Endothelial cell of umbilical vein (primary cell): ENCODE measurements around the gene PPM1H. TPM values are rescaled to one million over a fixed set of nuclear protein-coding genes. Genes with fewer than 3 reads are reported as not detected.

Experiments used
- BruUV-seq: library from RNA; stranded (reverse); fragments of 400-500 nt; replicated peaks from 2 replicates; lab custom pipeline; 2021; lab: Mats Ljungman, UMichigan
- CTCF ChIA-PET: fragments of 300-600, 350-600 bp; sonication (Branson Sonifier 250); formaldehyde crosslinking; loops from one replicate; lab custom pipeline; 2021; ENCODE audit warnings: antibody characterized with exemption, inconsistent platforms; lab: Charles Lee
- POLR2A ChIA-PET: fragments of 300-600, 350-600 bp; sonication (Branson Sonifier 250); formaldehyde crosslinking; loops from one replicate; lab custom pipeline; 2021; ENCODE audit warnings: antibody characterized with exemption, inconsistent platforms; lab: Charles Lee
- DNase-seq: peaks from one replicate; pipeline ENCODE4 v3.0.0-alpha.2; 2011; ENCODE audit warnings: low read depth, low spot score
- FAIRE-seq: peaks from 2 replicates; lab custom pipeline; 2011; peaks lifted over from hg19 to GRCh38; lab: Jason Lieb, UNC
- H2AFZ ChIP-seq: 2 replicates; pipeline ENCODE4 v1.6.0; 2012; ENCODE audit warnings: low read depth, low read length, control low read depth, inconsistent platforms
- H3K27ac ChIP-seq: 2 replicates; pipeline ENCODE4 v1.5.1; 2011; ENCODE audit warnings: low read depth, mild to moderate bottlenecking, control low read depth, low read length, moderate library complexity; ENCODE audit not compliant: insufficient read depth
- H3K27me3 ChIP-seq, 2 experiments: 2 replicates each; pipeline versions ENCODE4 v1.6.0 to v1.6.1; 2011; ENCODE audit warnings: low read length in 2 of 2, mixed read lengths in 1 of 2; ENCODE audit not compliant: control insufficient read depth in 2 of 2, insufficient read depth in 2 of 2
- H3K36me3 ChIP-seq, 2 experiments: 2 replicates in 1 of 2; 3 replicates in 1 of 2; pipeline ENCODE4 v1.5.1; 2011; ENCODE audit warnings: low read length in 2 of 2, mild to moderate bottlenecking in 1 of 2, moderate library complexity in 1 of 2; ENCODE audit not compliant: control insufficient read depth in 2 of 2, insufficient read depth in 2 of 2; ENCODE audit errors: extremely low read depth in 1 of 2
- H3K4me1 ChIP-seq: 3 replicates; pipeline ENCODE4 v1.5.1; 2011; ENCODE audit warnings: mild to moderate bottlenecking, low read length; ENCODE audit not compliant: control insufficient read depth, insufficient read depth; ENCODE audit errors: extremely low read depth
- H3K4me2 ChIP-seq: 2 replicates; pipeline ENCODE4 v1.6.1; 2011; ENCODE audit warnings: low read length, control low read depth, mixed read lengths; ENCODE audit not compliant: insufficient read depth
- H3K4me3 ChIP-seq, 3 experiments: fragments of 200-600 bp in 1 of 3; sonication (generic), shearing (Covaris generic) in 1 of 3; replicated peaks in 1 of 3; 2 replicates each; pipeline ENCODE4 v1.5.1; 2011 to 2016; ENCODE audit warnings: control low read depth in 3 of 3, low read length in 3 of 3, mild to moderate bottlenecking in 2 of 3, inconsistent platforms in 1 of 3, low read depth in 1 of 3, moderate library complexity in 1 of 3; ENCODE audit not compliant: insufficient read depth in 1 of 3
- H3K79me2 ChIP-seq: 2 replicates; pipeline ENCODE4 v1.6.0; 2012; ENCODE audit warnings: low read length, inconsistent platforms; ENCODE audit not compliant: control insufficient read depth, insufficient read depth
- H3K9ac ChIP-seq: replicated peaks from 2 replicates; pipeline ENCODE3; 2011; ENCODE audit warnings: low read length, control low read depth; ENCODE audit not compliant: insufficient read depth; ENCODE audit errors: extremely low read depth
- H3K9me1 ChIP-seq: replicated peaks from 3 replicates; pipeline ENCODE4 v1.6.0; 2011; ENCODE audit warnings: mild to moderate bottlenecking, low read length; ENCODE audit not compliant: control insufficient read depth, insufficient read depth; ENCODE audit errors: extremely low read depth
- H3K9me3 ChIP-seq: replicated peaks from 2 replicates; pipeline ENCODE4 v1.5.1; 2012; ENCODE audit warnings: low read length, inconsistent platforms; ENCODE audit not compliant: control insufficient read depth, insufficient read depth
- H4K20me1 ChIP-seq: replicated peaks from 2 replicates; pipeline ENCODE3; 2011; ENCODE audit warnings: mild to moderate bottlenecking, low read length; ENCODE audit not compliant: control insufficient read depth, insufficient read depth; ENCODE audit errors: extremely low read depth
- EZH2 ChIP-seq: IDR thresholded peaks from 2 replicates; pipeline ENCODE4 v1.6.1; 2012; ENCODE audit warnings: borderline replicate concordance, low read depth, mild to moderate bottlenecking, moderate library complexity, low read length, inconsistent platforms; ENCODE audit not compliant: severe bottlenecking
- FOS ChIP-seq: IDR thresholded peaks from 2 replicates; pipeline ENCODE4 v1.6.1; 2011; ENCODE audit warnings: mild to moderate bottlenecking, low read length, moderate library complexity, borderline replicate concordance; ENCODE audit not compliant: insufficient read depth
- GATA2 ChIP-seq: IDR thresholded peaks from 2 replicates; pipeline ENCODE4 v1.7.0; 2011; ENCODE audit warnings: low read depth, mild to moderate bottlenecking, moderate library complexity, mixed read lengths, low read length; ENCODE audit not compliant: insufficient read length, insufficient read depth
- JUN ChIP-seq: IDR thresholded peaks from 2 replicates; pipeline ENCODE4 v1.6.1; 2011; ENCODE audit warnings: borderline replicate concordance, low read depth; ENCODE audit not compliant: insufficient read length, insufficient read depth
- MYC ChIP-seq: IDR thresholded peaks from one replicate; pipeline ENCODE4 v1.6.1; 2011; ENCODE audit warnings: mild to moderate bottlenecking, low read depth, low read length
- POLR2A ChIP-seq: IDR thresholded peaks from 2 replicates; pipeline ENCODE4 v1.6.1; 2012; ENCODE audit warnings: low read depth, mild to moderate bottlenecking, control low read depth, low read length
- POLR2AphosphoS5 ChIP-seq: IDR thresholded peaks from 2 replicates; pipeline ENCODE4 v1.6.1; 2012; ENCODE audit warnings: low read depth, mild to moderate bottlenecking, control low read depth, low read length, moderate library complexity; ENCODE audit not compliant: insufficient read depth
- dilution Hi-C: fragments of 300-500 bp; cut with MboI; formaldehyde crosslinking; loops from one replicate; pipeline ENCODE4 v1.15.0; 2019; ENCODE audit warnings: low sequenced_read_pairs; ENCODE audit not compliant: extremely low pct_ligation_motif_present
- intact Hi-C: fragments of 100-400 bp; cut with micrococcal nuclease; formaldehyde crosslinking; loops from one replicate; pipeline ENCODE4 v1.10.0; 2022
- polyA plus RNA-seq, 4 experiments: library from polyadenylated mRNA; depleted of rRNA in 3 of 4; stranded (reverse) in 3 of 4; unstranded in 1 of 4; fragments of >200 nt; gene quantifications; 2 replicates each; pipeline versions ENCODE4 v1.2.1 to v1.2.3, GENCODE V29; 2011 to 2012; ENCODE audit warnings: missing spikeins in 1 of 4
- total RNA-seq: library from RNA; stranded (reverse); gene quantifications from 2 replicates; pipeline ENCODE4 v1.2.3, GENCODE V29; 2021
- TF ChIP-seq, protein P1 (sequence below), 2 donors: IDR thresholded peaks; 1 replicate in 1 of 2; 2 replicates in 1 of 2; pipeline ENCODE4 v1.5.1; 2011; ENCODE audit warnings: low read length in 2 of 2, mild to moderate bottlenecking in 2 of 2, moderate library complexity in 2 of 2, control low read depth in 1 of 2, inconsistent platforms in 1 of 2, low read depth in 1 of 2; ENCODE audit not compliant: insufficient read depth in 1 of 2; ENCODE audit errors: extremely low read depth in 1 of 2
- TF ChIP-seq, protein P2 (sequence below): IDR thresholded peaks from 2 replicates; pipeline ENCODE4 v1.6.1; 2011; ENCODE audit not compliant: insufficient read depth, insufficient read length

The PPM1H gene
- total and polyA plus RNA-seq, 2 donors (not counting 3 experiments of a cell fraction or from before 2014, with no cell fraction given): 1.0 to 7.2 TPM

DNA sequence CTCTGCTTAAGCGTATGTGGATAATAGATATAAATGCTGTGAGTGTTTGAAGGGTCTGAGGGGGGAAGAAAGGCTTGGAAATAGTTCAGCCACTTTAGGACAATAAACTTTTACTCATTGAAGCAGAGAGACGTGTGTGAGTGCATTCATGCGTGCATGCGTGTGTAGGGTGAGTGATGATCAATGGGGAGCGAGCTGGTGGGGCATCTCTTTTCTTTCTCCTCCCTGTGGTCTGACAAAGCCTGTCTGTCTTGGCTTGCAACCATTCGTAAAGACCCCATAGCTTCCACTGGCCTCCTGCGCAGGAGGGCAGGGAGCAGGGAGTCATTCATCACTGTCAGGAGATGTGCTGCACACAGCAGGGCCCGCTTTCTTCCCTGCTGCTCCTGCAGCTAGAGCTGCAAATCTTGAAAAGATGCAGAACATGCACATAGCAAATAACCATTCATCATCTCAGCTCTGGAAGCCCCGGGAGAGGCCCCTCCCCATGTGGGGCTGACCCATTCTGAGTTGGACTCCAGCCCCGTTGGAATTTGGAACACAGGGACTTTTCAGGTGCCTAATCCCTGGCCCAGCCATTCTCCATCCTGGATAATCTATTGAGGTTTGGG is 223.2 kb downstream of the PPM1H start:
- dilution Hi-C loops: no loop called here
- no TSS peak for BruUV-seq

More for the DNA sequence above, 223.2 kb downstream of the PPM1H start:
- Histone ChIP-seq H2AFZ (no peak overlapping the region), H3K79me2 (no peaks in the 10 kb centered on the region), H3K27ac (no peak overlapping the region), H3K9ac (no peak overlapping the region), H3K9me1 (no peaks in the 10 kb centered on the region), H4K20me1 (no peaks in the 10 kb centered on the region), H3K4me2 (no peak overlapping the region), H3K4me3 (no peak overlapping the region), H3K36me3 (no peaks in the 10 kb centered on the region), H3K9me3 (no peaks in the 10 kb centered on the region), H3K4me1 (no peaks in the 10 kb centered on the region), H3K27me3 (no peaks in the 10 kb centered on the region)
- POLR2A ChIA-PET: no interaction called here
- TF ChIP-seq GATA2: no peak
- TF ChIP-seq JUN: no peak
- TF ChIP-seq, protein P1, sequence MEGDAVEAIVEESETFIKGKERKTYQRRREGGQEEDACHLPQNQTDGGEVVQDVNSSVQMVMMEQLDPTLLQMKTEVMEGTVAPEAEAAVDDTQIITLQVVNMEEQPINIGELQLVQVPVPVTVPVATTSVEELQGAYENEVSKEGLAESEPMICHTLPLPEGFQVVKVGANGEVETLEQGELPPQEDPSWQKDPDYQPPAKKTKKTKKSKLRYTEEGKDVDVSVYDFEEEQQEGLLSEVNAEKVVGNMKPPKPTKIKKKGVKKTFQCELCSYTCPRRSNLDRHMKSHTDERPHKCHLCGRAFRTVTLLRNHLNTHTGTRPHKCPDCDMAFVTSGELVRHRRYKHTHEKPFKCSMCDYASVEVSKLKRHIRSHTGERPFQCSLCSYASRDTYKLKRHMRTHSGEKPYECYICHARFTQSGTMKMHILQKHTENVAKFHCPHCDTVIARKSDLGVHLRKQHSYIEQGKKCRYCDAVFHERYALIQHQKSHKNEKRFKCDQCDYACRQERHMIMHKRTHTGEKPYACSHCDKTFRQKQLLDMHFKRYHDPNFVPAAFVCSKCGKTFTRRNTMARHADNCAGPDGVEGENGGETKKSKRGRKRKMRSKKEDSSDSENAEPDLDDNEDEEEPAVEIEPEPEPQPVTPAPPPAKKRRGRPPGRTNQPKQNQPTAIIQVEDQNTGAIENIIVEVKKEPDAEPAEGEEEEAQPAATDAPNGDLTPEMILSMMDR (IDR thresholded peaks at IDR 0.05; ENCODE audit: extremely low read depth in 1 of 2, insufficient read depth in 1 of 2, low read depth in 1 of 2, low read length in 2 of 2): no peak
- TF ChIP-seq POLR2AphosphoS5: no peak
- no peak for TF ChIP-seq POLR2A
- no peak for TF ChIP-seq FOS
- no peak for TF ChIP-seq EZH2
- TF ChIP-seq, protein P2, sequence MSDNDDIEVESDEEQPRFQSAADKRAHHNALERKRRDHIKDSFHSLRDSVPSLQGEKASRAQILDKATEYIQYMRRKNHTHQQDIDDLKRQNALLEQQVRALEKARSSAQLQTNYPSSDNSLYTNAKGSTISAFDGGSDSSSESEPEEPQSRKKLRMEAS: no peak
- TF ChIP-seq MYC: no peak
- FAIRE-seq (no peak), DNase-seq (no peak)
- intact Hi-C loops: no loop called here
- CTCF ChIA-PET: interaction anchor here (1.5 kb wide), 1 partner anchor 130 kb away, joined by 4 read pairs; no protein-coding TSS in a partner anchor
